Measurements from ENCODE around the gene NTSR1.
A peak's percentile ranks its signal among the peaks of the same experiment; 100 is the strongest.

NTSR1 gene

GRCh38 chr20:62771396-62772102, 62.9 kb downstream of the NTSR1 start:
- no peak for ATAC-seq
- no peak for DNase-seq

GRCh38 chr20:62772103-62772611, 63.5 kb downstream of the NTSR1 start:
- ATAC-seq (no peak), DNase-seq (no peak)

- ATAC-seq, result no peak
Measured at GRCh38 chr20:62772619-62772989, 64.0 kb downstream of the NTSR1 start.

GRCh38 chr20:62772990-62773844, 64.6 kb downstream of the NTSR1 start:
- DNase-seq (no peak), ATAC-seq (no peak)

More at GRCh38 chr20:62772619-62772989, 64.0 kb downstream of the NTSR1 start:
- DNase-seq, result no peak

GRCh38 chr20:62773845-62774714, 65.4 kb downstream of the NTSR1 start:
- DNase-seq (no peak), ATAC-seq (no peak)

GRCh38 chr20:62774762-62775161, 66.1 kb downstream of the NTSR1 start:
- DNase-seq (no peak), ATAC-seq (no peak)

GRCh38 chr20:62775206-62775605, 66.6 kb downstream of the NTSR1 start:
- ATAC-seq (no peak), DNase-seq (no peak)

GRCh38 chr20:62776035-62776691, 67.5 kb downstream of the NTSR1 start:
- DNase-seq (no peak), ATAC-seq (no peak)

- peak; percentile 74 for ATAC-seq
- DNase-seq, result peak; percentile 66
Measured at GRCh38 chr20:62776692-62777527, 68.3 kb downstream of the NTSR1 start.

GRCh38 chr20:62777528-62777830, 68.8 kb downstream of the NTSR1 start:
- no peak for ATAC-seq
- no peak for DNase-seq

- no peak for DNase-seq
- no peak for ATAC-seq
Measured at GRCh38 chr20:62778058-62778457, 69.4 kb downstream of the NTSR1 start.

GRCh38 chr20:62778601-62779416, 70.2 kb downstream of the NTSR1 start:
- ATAC-seq, result no peak
- no peak for DNase-seq

- DNase-seq (no peak), ATAC-seq (no peak)
Measured at GRCh38 chr20:62779417-62779685, 70.7 kb downstream of the NTSR1 start.

- no peak for ATAC-seq
Measured at GRCh38 chr20:62780204-62780603, 71.6 kb downstream of the NTSR1 start.

GRCh38 chr20:62780696-62781095, 72.1 kb downstream of the NTSR1 start:
- DNase-seq, result no peak
- ATAC-seq, result no peak

More at GRCh38 chr20:62780204-62780603, 71.6 kb downstream of the NTSR1 start:
- no peak for DNase-seq

GRCh38 chr20:62782149-62782892, 73.7 kb downstream of the NTSR1 start:
- ATAC-seq, result no peak
- DNase-seq, result no peak

GRCh38 chr20:62782893-62783278, 74.2 kb downstream of the NTSR1 start:
- no peak for ATAC-seq
- DNase-seq, result no peak

- no peak for ATAC-seq
- no peak for DNase-seq
Measured at GRCh38 chr20:62784497-62784896, 75.9 kb downstream of the NTSR1 start.

- no peak for DNase-seq
- ATAC-seq, result no peak
Measured at GRCh38 chr20:62785393-62785792, 76.8 kb downstream of the NTSR1 start.

GRCh38 chr20:62786157-62786556, 77.5 kb downstream of the NTSR1 start:
- ATAC-seq, result no peak
- DNase-seq, result no peak

Data from stimulated activated naive CD8-positive, alpha-beta T cell treated with anti-CD3 and anti-CD28 coated beads, Interleukin-15, Interleukin-2, amounts not matched to agents 100 U/mL and 50 U/mL, for 24 hours (primary cell).